Measurements from ENCODE around the gene IST1.

DNA sequence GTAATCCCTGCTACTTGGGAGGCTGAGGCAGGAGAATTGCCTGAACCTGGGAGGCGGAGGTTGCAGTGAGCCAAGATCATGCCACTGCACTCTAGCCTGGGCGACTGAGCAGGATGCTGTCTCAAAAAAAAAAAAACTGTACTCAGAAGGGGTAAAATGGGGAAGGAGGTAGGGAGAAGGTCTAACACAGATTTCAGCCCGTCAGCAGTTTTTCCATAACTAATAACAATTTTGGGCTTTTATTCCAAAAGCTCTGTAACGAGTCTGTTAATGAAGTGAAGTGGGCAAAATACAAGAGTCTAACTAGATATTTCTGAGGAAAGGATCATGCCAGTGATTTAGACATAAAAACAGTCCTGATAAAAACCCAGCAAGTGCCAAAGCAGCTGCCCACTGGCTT is 22.1 kb upstream of the IST1 start:
- no peak for TF ChIP-seq POLR2A (IDR thresholded peaks at IDR 0.05)
- TF ChIP-seq, protein P1, sequence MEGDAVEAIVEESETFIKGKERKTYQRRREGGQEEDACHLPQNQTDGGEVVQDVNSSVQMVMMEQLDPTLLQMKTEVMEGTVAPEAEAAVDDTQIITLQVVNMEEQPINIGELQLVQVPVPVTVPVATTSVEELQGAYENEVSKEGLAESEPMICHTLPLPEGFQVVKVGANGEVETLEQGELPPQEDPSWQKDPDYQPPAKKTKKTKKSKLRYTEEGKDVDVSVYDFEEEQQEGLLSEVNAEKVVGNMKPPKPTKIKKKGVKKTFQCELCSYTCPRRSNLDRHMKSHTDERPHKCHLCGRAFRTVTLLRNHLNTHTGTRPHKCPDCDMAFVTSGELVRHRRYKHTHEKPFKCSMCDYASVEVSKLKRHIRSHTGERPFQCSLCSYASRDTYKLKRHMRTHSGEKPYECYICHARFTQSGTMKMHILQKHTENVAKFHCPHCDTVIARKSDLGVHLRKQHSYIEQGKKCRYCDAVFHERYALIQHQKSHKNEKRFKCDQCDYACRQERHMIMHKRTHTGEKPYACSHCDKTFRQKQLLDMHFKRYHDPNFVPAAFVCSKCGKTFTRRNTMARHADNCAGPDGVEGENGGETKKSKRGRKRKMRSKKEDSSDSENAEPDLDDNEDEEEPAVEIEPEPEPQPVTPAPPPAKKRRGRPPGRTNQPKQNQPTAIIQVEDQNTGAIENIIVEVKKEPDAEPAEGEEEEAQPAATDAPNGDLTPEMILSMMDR (IDR thresholded peaks at IDR 0.05) = no peak
